HK-2 (cell line): ENCODE measurements around the gene NTRK1.
"Not testable (repeated sequence)": the region's sequence is repeated elsewhere in the genome, so short reads cannot be mapped to it uniquely, and the experiment has no call there.

Experiments
- DNase-seq: peaks from one replicate; pipeline ENCODE4 v3.0.0-alpha.2; 2018; ENCODE audit not compliant: unreplicated experiment

The NTRK1 gene

DNA sequence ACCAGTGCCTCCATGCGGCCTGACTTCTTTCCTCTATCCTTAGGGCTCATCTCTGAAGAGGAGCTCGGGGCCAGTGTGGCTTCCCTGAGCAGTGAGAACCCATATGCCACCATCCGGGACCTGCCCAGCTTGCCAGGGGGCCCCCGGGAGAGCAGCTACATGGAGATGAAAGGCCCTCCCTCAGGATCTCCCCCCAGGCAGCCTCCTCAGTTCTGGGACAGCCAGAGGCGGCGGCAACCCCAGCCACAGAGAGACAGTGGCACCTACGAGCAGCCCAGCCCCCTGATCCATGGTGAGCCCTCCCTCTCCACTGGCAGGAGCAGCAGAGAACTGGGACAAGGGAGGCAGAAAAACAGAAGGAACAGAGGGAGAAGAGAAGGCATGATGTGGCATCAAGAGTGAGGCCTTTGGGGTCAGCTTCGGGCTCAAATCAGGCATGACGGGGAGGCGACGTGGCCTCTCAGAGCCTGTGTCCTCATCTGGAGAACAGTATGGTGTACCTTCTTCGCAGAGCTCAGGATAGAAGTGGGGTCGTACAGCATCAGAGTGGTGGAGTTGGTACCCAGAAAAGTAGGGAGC is 53.2 kb downstream of the NTRK1 start:
- no peak for DNase-seq

- peak; percentile 63 for DNase-seq
These were observed 53.8 kb downstream of the NTRK1 start for GRCh38 chr1:156914440-156914856.

GRCh38 chr1:156920233-156921052 is 59.8 kb downstream of the NTRK1 start, which contains the start of gene LRRC71:
Gene LRRC71, plus strand, starts transcription at chr1:156920632. Its CDS starts 172 bp downstream, at chr1:156920804.
- peak; percentile 82 for DNase-seq

- DNase-seq, result no peak
These were observed 60.4 kb downstream of the NTRK1 start for GRCh38 chr1:156921053-156921529.

DNA sequence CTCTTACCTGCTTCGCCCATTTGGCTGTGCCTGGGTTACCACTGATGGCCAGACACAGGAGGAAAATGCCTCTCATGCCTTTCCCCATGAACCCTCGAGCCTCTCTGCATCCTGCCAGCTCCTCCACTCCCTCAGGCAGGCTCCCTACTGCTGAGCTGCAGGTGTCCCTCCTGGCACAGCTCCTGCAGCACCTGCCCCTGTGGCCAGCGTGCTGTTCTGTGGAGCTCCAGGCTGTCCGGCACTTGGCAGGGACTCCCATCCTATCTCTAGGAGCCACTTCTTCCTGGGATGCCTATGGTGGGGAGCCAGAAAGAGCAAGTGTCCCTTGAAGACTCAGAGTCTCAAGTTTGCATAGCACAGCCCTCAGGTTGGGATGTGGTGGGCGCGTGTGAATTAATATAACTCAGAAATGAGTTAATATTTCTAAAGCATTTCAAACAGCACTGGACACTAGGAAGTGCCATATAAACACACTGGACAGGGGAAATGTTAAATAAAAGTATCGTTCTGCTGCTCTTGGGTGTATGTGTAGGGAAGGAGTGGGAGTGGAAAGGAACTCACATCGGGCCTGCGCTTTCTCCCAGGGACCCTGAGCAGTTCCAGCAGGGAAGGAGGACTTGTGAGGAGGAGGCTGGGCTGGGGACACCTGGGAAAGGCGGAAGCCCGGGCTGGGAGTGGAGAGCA is 62.5 kb downstream of the NTRK1 start:
- no peak for DNase-seq

- DNase-seq, result no peak
These were observed 63.2 kb downstream of the NTRK1 start for GRCh38 chr1:156923670-156924477.

DNA sequence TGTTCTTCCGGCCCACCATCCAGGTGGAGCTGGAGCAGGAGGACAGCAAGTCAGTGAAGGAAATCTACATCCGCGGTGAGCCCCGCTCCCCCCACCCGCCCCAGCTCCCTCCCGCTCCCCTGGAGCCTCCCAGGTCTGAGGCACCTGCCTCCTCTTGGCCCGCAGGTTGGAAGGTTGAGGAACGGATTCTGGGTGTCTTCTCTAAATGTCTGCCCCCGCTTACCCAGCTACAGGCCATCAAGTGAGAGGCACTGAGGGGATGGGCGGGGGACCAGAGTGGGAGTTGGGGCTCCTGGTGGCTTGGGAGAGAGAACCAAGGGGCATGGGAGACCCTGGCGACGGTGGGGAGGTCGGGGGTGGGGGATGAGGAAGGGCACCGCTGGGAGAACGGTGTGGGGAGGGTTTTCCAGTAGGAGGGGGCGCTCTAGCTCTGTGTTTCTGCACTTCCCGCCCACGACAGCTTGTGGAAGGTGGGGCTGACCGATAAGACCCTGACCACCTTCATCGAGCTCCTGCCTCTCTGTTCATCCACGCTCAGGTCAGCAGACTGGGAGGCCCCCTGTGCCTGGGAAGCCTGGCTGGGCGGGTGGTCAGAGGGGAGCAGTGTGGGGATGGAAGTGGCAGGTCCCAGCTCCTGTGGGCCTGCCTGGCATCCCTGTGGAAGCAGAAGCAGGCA is 64.0 kb downstream of the NTRK1 start:
- no peak for DNase-seq

DNA sequence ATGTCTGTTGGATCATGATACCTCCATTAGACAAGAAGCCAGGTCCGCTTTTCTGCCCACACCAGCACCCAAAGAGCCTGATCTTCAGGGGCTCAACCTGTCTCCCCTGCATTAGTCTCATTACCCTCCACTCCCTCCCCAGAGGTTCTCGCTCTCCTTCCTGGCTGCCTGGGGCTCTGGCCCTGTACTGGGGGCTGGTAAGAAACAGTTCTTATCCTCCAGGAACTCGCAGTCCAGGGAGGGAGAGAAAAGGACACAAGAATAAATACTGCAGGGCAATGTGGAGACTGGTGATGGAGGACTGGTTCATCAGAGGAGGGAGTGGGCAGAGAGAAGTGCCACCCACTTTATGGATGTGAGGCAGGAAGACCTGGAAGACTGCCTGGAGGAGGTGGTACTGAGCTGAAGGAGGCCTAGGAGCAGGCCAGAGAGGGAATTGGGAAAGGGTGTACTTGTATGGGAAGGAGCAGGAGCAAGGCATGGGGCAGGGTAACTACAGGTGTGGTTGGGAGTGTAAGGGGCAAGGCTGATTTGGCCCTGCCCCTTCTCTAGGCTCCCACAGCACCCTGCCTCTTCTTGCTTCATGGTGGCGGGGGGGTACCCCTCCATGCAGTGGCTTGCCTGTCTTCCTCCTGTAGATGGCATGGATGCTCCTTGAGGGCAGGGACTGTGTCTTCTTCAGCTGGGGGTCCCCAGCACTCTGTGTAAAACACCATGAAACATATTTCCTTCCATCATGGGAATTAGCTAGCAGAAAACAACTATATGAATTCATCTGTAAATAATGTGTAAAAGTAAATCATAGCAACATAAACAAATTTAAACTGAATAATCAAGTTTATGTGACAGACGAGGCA is 64.7 kb downstream of the NTRK1 start:
- no peak for DNase-seq

DNA sequence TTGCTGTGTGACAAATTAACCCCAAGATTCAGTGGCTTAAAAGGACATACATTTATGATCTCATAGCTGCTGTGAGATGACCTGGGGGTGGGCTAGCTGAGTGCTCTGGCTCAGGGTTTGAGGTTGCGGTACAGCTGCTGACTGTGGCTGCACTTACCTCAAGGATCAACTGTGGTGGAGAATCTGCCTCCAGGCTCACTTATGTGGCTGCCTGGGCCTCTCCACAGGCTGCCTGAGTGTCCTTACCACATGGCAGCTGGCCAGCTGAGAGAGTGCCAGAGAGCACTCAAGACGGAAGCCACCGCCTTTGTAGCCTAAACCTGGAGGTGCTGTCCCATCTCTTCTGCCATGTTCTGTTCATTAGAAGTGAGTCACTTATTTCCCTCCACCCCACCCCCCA is 65.5 kb downstream of the NTRK1 start:
- DNase-seq, result peak; percentile 96

GRCh38 chr1:156926695-156927094 is 66.0 kb downstream of the NTRK1 start:
- DNase-seq, result not testable (repeated sequence)

GRCh38 chr1:156927215-156928042 is 66.8 kb downstream of the NTRK1 start:
- peak; percentile 86 for DNase-seq

DNA sequence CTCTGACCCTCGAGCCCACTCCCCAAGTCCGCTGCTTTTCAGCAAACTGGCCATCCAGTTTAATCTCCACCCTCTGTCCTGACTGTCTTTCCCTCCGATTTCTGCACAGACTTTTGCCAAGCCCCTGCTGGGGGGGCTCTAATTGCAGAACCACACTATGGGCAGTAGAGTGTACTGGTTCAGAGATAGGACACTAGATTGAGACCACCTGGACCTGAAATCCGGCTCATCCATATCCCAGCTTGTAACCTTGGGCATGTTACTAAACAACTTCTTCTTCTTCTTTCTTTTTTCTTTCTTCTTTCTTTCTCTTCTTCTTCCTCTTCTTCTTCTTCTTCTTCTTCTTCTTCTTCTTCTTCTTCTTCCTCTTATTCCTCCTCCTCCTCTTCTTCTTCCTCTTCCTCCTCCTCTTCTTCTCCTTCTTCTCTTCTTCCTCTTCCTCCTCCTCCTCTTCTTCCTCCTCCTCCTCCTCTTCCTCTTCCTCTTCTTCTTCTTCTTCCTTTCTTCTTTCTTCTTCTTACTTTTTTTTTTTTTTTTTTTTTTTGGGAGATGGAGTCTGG is 67.5 kb downstream of the NTRK1 start:
- DNase-seq, result no peak

DNA sequence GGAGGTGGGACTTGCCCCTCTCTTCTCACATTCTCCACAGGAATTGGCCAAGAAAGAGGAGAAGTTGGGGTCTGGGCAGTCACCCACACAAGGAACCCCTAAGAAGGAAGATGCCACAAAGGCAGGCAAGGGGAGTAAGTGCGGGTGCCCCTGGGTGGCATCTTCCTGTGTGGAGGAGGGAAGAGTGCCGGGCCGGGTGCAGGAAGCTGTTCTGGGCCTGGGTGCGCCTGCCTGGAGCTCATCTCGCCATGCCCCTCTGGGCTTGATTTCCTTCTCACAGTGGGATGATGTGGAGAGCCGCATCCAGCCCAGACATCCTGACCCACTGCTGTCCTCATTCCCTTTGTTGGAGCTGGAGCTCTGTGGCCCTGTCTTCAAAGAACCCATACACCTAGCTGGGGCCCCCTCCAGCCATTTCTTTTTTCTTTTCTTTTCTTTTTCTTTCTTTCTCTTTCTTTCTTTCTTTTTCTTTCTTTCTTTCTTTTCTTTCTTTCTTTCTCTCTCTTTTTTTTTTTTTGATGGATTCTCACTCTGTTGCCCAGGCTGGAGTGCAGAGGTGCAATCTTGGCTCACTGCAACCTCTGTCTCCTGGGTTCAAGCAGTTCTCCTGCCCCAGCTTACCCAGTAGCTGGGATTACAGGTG is 69.1 kb downstream of the NTRK1 start:
- no peak for DNase-seq

DNA sequence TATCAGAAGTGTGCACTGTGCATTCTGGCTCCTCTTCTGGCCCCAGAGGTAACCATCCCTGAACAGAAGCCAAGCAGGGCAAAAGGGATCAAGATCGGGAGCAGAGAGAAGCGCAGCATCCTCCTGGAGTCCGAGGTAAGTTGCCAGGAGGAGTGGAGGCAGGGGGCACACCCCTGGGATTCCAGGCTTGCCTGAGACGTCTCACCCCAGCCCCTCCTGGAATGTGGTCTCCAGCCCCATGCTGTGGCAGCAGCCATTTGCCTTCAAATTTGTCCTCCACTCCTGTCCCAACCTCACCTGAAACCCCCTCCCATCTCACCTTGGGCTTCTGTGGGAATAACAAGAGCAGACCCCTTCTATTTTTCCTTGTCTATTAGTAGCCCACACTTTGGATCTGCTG is 69.8 kb downstream of the NTRK1 start:
- no peak for DNase-seq
